Psoas muscle (tissue), 8 donors: ENCODE results near the gene TIMP2. TPM values are rescaled to one million over a fixed set of nuclear protein-coding genes. Genes with fewer than 3 reads are reported as not detected.

Experiments used
- ATAC-seq, 4 donors: fragments of 200-7000 bp; cut with Tn5 transposase; one replicate each; pipeline ENCODE4 v1.9.1; 2020; ENCODE audit warnings: moderate library complexity in 3 of 4, mild to moderate bottlenecking in 2 of 4
- DNase-seq, 2 donors: peaks; one replicate each; pipeline ENCODE4 v3.0.0-alpha.2; 2020
- H3K27ac ChIP-seq: fragments of 200-600 bp; one replicate; pipeline ENCODE4 v1.8.0; 2022
- H3K27me3 ChIP-seq, 3 donors: fragments of 200-600 bp in 1 of 3; one replicate each; pipeline versions ENCODE4 v1.6.1 to v1.8.0; 2013 to 2022; ENCODE audit warnings: low read length in 2 of 3, mild to moderate bottlenecking in 2 of 3, moderate library complexity in 1 of 3; ENCODE audit not compliant: insufficient read depth in 3 of 3
- H3K36me3 ChIP-seq, 2 donors: fragments of 200-600 bp in 1 of 2; one replicate each; pipeline versions ENCODE4 v1.6.1 to v1.8.0; 2013 to 2022; ENCODE audit warnings: low read depth in 1 of 2, mild to moderate bottlenecking in 1 of 2, moderate library complexity in 1 of 2; ENCODE audit not compliant: insufficient read depth in 1 of 2
- H3K4me1 ChIP-seq: fragments of 200-600 bp; one replicate; pipeline ENCODE4 v1.8.0; 2022
- H3K4me3 ChIP-seq: fragments of 200-600 bp; one replicate; pipeline ENCODE4 v1.8.0; 2022; ENCODE audit warnings: mild to moderate bottlenecking
- H3K9me3 ChIP-seq: fragments of 200-600 bp; one replicate; pipeline ENCODE4 v1.8.0; 2022
- WGBS, 3 donors: extraction: QIAGEN DNeasy Blood & Tissue Kit; methylation state at CpG; one replicate each; pipeline versions ENCODE4 v1.1.6 to v1.1.7; 2013; 5-methylcytosine and 5-hydroxymethylcytosine counted together
- intact Hi-C, 2 donors: fragments of 100-400 bp; cut with DNase I; formaldehyde crosslinking; loops; one replicate each; pipeline versions ENCODE4 v1.11.0 to v1.14.2; 2022
- polyA plus RNA-seq, 3 donors: library from polyadenylated mRNA; stranded (reverse); fragments of 200-250 nt; gene quantifications; one replicate each; pipeline ENCODE4 v1.2.3, GENCODE V29; 2013
- total RNA-seq, 4 donors: library from RNA; stranded (reverse); fragmentation: NEBNext Ultra II Directional in 2 of 4; extraction: Animal tissue kit (Norgen Biotek cat#: 25700) in 2 of 4; gene quantifications; one replicate each; pipeline versions ENCODE4 v1.2.1 to v1.2.4, GENCODE V29; 2021 to 2023
- TF ChIP-seq, protein P1 (sequence below): fragments of 200-600 bp; IDR thresholded peaks from one replicate; pipeline ENCODE4 v1.8.0; 2022; ENCODE audit warnings: antibody characterized with exemption
- donor health status: healthy with polysubstance abuse.
- donor health status: DM: no; HTN: no; CAD: no; lungs with moderate emphysema.
- donor health status: Bipolar disorder and iron deficiency.
- donor health status: healthy.
- donor health status: DM: yes; HTN: yes; CAD: no.
- donor health status: DM: no; HTN: no; CAD: no.
- donor health status: DM: no; HTN: no; CAD: no.
- donor health status: DM: yes; HTN: yes; CAD: no.

The TIMP2 gene
- total and polyA plus RNA-seq, 7 donors = 10.3 to 53.6 (median 18.5) TPM

DNA sequence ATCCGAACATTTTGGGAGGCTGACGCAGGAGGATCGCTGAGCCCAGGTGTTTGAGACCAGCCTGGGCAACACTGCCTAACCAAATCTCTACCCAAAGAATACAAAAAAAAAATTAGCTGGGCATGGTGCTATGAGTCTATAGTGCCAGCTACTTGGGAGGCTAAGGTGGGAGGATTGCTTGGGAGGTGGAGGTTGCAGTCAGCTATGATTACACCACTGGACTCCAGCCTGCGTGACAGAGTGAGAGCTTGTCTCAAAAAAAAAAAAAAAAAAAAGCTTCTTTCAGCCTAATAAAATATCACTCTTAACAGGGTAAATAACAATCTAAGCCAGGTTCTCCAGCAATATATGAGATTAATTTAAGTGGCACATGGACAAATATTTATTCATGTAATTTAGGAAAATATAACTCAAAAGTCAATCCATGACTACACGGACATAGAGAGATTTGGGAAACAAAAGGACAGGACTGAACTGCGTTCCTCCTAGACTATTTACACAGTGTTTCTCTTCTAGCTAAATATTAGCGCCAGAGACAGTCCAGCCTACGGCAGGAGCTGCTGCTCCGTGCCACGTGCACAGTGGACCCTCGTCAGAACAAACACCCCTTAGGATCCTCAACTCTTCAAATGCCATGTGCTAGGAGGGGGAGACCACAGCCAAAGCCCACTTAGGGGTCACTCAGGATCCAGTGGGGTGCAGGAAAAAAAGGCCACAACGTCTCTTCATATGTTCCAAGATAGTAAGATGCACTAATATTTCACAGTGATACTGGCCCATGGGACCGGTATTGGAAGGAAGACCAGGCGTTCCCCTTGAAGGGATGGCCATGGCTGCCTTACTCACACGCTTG, 93.3 kb downstream of the TIMP2 start:
- Histone ChIP-seq H3K4me1 (no peaks in the 10 kb centered on the region), H3K27ac (no peak overlapping the region), H3K27me3 (no peaks in the 10 kb centered on the region), H3K9me3 (no peaks in the 10 kb centered on the region), H3K4me3 (no peak overlapping the region), H3K36me3 (peaks cover 23 to 100% of the 10 kb centered on the region in 2 donors)
- DNase-seq = no peak
- no peak for ATAC-seq
- 87 to 91% (median 89%) methylated on average over 15 of the region's 15 CpGs for WGBS, 3 donors
- intact Hi-C loops = no loop called here
- TF ChIP-seq, protein P1, sequence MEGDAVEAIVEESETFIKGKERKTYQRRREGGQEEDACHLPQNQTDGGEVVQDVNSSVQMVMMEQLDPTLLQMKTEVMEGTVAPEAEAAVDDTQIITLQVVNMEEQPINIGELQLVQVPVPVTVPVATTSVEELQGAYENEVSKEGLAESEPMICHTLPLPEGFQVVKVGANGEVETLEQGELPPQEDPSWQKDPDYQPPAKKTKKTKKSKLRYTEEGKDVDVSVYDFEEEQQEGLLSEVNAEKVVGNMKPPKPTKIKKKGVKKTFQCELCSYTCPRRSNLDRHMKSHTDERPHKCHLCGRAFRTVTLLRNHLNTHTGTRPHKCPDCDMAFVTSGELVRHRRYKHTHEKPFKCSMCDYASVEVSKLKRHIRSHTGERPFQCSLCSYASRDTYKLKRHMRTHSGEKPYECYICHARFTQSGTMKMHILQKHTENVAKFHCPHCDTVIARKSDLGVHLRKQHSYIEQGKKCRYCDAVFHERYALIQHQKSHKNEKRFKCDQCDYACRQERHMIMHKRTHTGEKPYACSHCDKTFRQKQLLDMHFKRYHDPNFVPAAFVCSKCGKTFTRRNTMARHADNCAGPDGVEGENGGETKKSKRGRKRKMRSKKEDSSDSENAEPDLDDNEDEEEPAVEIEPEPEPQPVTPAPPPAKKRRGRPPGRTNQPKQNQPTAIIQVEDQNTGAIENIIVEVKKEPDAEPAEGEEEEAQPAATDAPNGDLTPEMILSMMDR = no peak

DNA sequence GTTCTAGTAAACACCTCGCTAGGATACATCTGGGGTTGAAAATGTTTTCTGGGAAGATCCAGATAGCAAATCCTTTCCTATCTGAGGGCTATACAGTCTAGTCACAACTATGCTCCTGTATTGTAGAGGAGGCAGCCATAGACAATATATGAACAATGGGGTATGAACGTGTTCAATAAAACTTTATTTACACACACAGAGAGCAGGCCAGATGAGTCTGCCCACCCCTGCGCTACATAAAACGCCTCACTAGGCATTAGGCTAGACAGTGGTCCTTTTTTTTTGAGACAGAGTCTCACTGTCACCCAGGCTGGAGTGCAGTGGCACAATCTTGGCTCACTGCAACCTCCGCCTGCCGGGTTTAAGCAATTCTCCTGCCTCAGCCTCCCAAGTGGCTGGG, 95.7 kb downstream of the TIMP2 start:
- H3K4me3 ChIP-seq = no peak overlapping the region
- no peaks in the 10 kb centered on the region for H3K9me3 ChIP-seq
- no peaks in the 10 kb centered on the region for H3K4me1 ChIP-seq
- TF ChIP-seq, protein P1 = no peak
- peaks cover 8 to 100% of the 10 kb centered on the region in 2 donors for H3K36me3 ChIP-seq
- intact Hi-C loops = no loop called here
- DNase-seq (no peak), ATAC-seq (no peak)
- 96 to 97% (median 97%) methylated on average over 6 of the region's 6 CpGs for WGBS, 3 donors
- H3K27me3 ChIP-seq = no peaks in the 10 kb centered on the region
- H3K27ac ChIP-seq = no peak overlapping the region

DNA sequence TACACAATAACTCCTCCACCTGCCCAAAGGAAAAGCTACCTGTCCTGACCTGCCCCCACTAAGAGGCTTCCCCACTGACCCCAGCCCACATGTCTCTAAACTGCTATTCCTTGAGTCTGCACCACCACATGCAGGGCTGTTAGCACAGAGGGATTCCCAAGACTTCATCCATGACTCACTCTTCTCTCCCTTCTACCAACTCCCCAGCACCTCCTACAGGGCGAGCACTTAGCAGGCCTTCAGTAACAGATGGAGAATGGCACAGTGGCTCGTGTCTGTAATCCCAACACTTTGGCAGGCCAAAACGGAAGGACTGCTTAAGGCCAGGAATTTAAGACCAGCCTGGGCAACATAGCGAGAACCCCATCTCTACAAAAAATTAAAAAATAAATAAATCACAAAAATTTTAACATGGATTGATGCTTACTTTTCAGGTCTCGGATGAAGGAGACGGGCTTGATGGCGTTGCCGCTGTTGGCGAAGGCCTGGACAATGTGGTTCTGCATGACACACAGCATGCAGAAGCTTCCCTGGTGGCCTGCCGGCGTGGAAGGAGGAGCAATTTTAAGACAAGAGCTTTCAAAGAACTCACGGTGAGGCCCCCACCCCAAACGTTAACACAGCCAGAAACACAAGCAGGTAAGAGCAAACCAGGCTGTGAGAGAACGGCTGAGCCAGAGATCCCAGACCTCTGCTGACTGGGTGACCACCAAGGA, 96.6 kb downstream of the TIMP2 start:
- H3K27me3 ChIP-seq = no peaks in the 10 kb centered on the region
- TF ChIP-seq, protein P1 = no peak
- ATAC-seq (peak in 3 of 4 donors; percentile 37 to 49 (median 44)), DNase-seq (peak in 1 of 2 donors; percentile 22)
- 89 to 90% (median 90%) methylated on average over 14 of the region's 14 CpGs for WGBS, 3 donors
- H3K36me3 ChIP-seq = peaks cover 8 to 100% of the 10 kb centered on the region in 2 donors
- no peak overlapping the region for H3K27ac ChIP-seq
- H3K4me1 ChIP-seq = no peaks in the 10 kb centered on the region
- intact Hi-C loops = no loop called here
- H3K9me3 ChIP-seq = no peaks in the 10 kb centered on the region
- no peak overlapping the region for H3K4me3 ChIP-seq

DNA sequence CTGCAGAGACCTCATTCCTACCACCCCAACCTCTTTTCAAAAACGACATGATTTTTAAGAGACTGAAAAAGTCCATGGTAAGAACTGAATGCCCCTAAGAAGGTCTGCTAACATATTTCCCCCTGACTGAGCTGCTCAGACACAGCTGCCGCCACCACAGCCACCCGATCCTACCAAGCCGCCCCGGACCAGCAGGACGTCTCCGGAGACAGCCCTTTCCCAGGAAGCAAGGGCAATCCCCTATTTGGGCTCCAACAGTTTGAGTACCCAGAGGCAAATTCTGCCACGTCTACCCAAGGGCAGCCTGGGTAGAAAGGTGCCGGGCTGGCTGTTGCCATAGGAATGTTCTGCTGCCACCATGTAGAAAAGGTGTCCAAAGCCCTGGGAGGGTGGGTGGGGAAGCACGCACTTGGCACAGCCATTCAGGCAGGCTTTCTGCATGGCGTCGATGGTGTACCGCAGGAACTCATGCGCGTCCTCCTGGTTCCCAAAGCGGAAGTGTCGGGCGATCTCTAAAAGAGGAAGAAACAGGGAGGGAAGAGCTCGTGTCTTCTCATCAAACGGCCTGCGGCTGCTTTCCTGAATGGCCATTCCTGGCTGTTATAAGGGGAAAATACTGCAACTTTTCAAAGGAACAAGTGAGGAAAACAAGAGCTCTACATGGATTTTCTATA, 98.2 kb downstream of the TIMP2 start:
- Histone ChIP-seq H3K4me3 (no peak overlapping the region), H3K36me3 (peaks cover 3 to 99% of the 10 kb centered on the region in 2 donors), H3K27me3 (no peaks in the 10 kb centered on the region), H3K27ac (no peak overlapping the region), H3K9me3 (no peaks in the 10 kb centered on the region), H3K4me1 (no peaks in the 10 kb centered on the region)
- TF ChIP-seq, protein P1 = no peak
- whole genome bisulfite sequencing, 3 donors = 86 to 92% (median 91%) methylated on average over 21 of the region's 21 CpGs
- intact Hi-C loops = no loop called here
- ATAC-seq (no peak), DNase-seq (peak in 1 of 2 donors; percentile 55)
